Neural progenitor cell (in vitro differentiated cells): Measurements from ENCODE around the gene TGFBR3.

Source experiments
- CTCF ChIP-seq: fragments of 200-600 bp; sonication (generic); IDR thresholded peaks from 2 replicates; pipeline ENCODE4 v1.5.1; 2017; ENCODE audit warnings: antibody characterized with exemption, mild to moderate bottlenecking
- EZH2 ChIP-seq: fragments of 200-600 bp; sonication (generic); IDR thresholded peaks from 2 replicates; pipeline ENCODE4 v1.6.1; 2017; ENCODE audit warnings: antibody characterized with exemption, mild to moderate bottlenecking, moderate library complexity

GRCh38 chr1:91680556-91681155, 205.3 kb downstream of the TGFBR3 start:
- no peak for TF ChIP-seq CTCF
- TF ChIP-seq EZH2 = no peak
